ENCODE measurements around the gene DNM3.

The DNM3 gene

DNA sequence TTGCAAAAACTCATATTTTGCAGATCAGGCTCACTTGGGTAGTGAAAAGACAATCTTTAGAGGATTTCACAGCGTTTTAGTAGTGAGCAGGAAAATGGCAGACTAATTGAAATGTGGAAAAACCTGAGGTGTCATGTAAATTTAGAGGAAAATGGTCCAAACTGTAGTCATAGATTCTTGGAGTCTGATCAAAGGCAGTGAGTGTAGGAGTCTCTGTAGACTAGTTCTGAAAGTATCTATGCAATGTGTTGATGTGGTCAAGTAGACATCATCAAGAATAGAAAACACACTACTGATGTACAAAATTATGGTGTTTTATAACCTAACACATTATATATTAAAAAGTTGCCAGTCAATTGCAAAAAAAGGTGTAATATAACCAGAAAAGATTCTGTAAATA is 436.0 kb downstream of the DNM3 start:
- TF ChIP-seq CTCF (IDR thresholded peaks at IDR 0.05; ENCODE audit: insufficient read depth, missing control alignments), result no peak
- no peak for FAIRE-seq
- no peak for DNase-seq (ENCODE audit: insufficient read length, low spot score)

DNA sequence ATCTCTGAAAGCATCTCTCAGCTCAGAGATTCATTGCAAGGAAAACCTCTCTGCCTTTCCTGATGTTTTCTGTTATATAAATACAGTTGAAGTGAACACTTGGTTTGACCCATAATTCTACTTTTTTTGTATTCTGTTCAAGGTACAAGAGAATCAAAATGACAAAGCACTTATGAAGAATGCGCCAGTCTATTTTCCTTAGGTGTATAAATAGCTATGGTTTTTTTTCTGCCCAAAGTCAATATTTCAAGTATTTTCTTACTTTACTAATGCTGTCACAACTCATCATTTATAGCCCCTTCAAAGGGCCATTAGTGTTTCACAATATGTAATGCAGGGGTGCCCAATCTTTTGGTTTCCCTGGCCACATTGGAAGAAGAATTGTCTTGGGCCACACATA is 436.7 kb downstream of the DNM3 start:
- no peak for TF ChIP-seq CTCF (IDR thresholded peaks at IDR 0.05; ENCODE audit: insufficient read depth, missing control alignments)
- no peak for DNase-seq (ENCODE audit: insufficient read length, low spot score)
- no peak for FAIRE-seq

DNA sequence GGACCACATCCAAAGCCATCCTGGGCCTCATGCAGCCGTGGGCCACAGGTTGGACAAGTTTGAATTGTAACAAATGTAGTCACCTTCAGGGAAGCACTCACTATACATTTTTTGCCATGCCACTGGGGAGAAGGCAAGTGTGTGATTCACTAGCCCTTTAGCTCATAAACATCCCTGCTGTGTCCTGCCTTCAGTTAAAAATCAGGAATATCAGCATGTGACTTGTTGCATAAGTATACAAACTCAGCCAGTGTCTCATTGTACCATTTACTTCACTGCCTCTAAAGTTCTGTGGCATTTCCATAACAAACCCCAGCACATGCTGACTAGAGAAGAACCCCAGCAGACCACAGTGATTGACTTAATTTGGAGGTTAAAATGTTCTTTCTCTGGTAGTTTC is 437.2 kb downstream of the DNM3 start:
- DNase-seq (ENCODE audit: insufficient read length, low spot score) (no peak), FAIRE-seq (no peak)
- TF ChIP-seq CTCF (IDR thresholded peaks at IDR 0.05; ENCODE audit: insufficient read depth, missing control alignments), result no peak

DNA sequence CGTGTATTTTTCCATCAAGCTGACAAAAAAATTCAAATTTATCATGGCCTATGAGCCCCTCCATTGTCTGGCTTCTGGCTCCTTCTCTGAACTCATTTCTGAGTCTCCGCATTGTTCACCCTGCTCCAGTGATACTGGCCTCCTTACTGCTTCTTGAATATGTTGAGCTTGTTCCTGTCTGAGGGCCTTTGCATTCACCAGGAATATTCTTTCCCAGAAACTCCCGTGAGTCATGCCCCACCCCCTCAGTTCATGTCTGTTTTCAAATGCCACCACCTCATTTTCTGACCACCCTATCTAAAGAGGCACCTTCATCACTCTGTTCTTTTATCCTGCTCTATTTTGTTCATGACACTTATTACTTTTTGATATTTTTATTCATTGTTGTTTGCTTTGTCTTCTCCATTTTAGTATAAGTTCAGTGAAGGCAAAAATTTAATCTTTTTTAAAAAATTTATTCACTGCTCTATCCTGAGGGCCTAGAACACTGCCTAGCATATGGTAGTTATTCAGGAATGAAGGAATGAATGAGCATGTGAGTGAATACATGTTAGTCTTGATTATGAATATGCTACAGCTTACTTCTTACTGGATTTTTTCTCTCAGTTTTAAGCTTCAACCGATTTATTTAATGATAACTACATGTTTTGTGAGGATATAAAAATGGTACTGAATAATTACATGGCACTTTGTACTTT is 438.8 kb downstream of the DNM3 start:
- DNase-seq (ENCODE audit: insufficient read length, low spot score), result no peak
- no peak for FAIRE-seq
- TF ChIP-seq CTCF (IDR thresholded peaks at IDR 0.05; ENCODE audit: insufficient read depth, missing control alignments), result no peak

- TF ChIP-seq CTCF (IDR thresholded peaks at IDR 0.05; ENCODE audit: insufficient read depth, missing control alignments), result no peak
- DNase-seq (ENCODE audit: insufficient read length, low spot score), result no peak
- FAIRE-seq, result no peak
Observed at GRCh38 chr1:172283766-172284165, 442.5 kb downstream of the DNM3 start.

DNA sequence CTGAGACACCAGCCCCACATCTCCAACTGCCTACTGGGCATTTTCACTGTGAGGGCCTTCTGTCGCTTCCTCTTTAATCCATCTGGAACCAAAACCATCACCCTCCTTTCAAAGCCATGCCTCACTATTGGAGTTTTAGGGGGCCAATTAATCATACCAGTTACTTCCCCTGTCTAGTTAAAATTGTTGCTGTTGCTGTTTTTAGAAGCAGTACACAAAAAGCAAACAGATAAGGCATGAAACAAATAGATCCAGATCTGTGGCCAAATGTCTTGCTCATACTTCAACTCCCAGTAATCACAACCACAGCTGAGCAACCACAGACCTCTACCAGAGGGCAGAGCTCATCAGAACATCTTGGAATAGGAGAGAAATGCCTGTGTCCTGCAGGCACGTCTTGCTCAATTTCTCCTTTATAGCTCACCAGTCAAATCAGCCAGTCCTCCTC is 445.4 kb downstream of the DNM3 start:
- DNase-seq (ENCODE audit: insufficient read length, low spot score) (no peak), FAIRE-seq (no peak)

More for the DNA sequence above, 445.4 kb downstream of the DNM3 start:
- no peak for TF ChIP-seq CTCF (IDR thresholded peaks at IDR 0.05; ENCODE audit: insufficient read depth, missing control alignments)

Data from D721Med (cell line).